ENCODE measurements around the gene BARX1. TPM values are rescaled to one million over a fixed set of nuclear protein-coding genes. Genes with fewer than 3 reads are reported as not detected.
"Not testable (repeated sequence)": the region's sequence is repeated elsewhere in the genome, so short reads cannot be mapped to it uniquely, and the experiment has no call there.

Gene BARX1
- total RNA-seq, 2 donors from 2014 or later, result 0.38 to 1.7 TPM

DNA sequence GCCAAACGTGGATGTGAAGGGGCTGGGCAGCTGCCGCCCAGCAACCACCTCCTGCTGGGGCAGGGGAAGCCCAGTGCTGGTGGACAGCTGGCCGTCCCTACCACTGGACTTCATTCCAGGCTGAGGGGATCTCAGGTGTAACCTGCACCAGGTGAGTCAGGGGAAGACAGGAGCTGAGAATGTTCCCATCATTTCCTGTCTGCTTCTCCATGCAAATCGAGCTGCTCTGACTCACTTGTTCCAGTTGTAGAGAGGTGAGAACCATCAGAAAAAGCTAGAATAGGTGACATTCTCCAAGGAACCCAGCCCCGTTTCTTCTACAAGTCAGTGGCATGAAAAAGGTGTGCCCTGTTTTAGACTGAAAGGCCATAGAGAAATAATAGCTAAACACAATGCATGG is 21.8 kb upstream of the BARX1 start:
- Mint-ChIP-seq H3K36me3 (ENCODE audit: insufficient read depth in 2 of 2) (no peaks in the 10 kb centered on the region), H3K9me3 (peaks cover 0 to 1% of the 10 kb centered on the region in 2 donors), H3K4me1 (ENCODE audit: low read depth) (no peaks in the 10 kb centered on the region), H3K27me3 (ENCODE audit: low read depth) (peaks cover 15% of the 10 kb centered on the region), H3K4me3 (no peak overlapping the region), H3K27ac (no peak overlapping the region)
- DNase-seq (no peak), ATAC-seq (replicated peaks in 1 of 2) (no peak)

DNA sequence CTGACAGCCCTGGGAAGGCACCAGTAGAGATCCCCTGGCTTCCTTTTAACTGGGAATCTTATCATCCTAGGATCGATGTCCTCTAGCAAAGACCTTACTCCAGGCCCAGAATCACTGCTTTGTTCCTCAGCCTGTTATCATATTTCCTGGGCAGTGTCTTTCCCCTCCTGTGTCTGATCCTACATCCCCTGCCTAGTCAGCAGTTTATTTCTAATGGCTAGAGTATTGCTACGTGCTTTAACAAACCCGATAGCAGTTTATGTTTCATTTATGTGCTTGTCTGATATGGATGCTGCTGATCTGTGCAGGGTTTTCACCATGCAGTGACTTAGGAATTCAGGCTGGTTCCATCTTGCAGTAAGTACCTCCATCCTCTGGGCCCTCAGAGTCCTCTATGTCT is 20.9 kb upstream of the BARX1 start:
- Mint-ChIP-seq H3K4me3 (no peak overlapping the region), H3K9me3 (peaks cover 0 to 1% of the 10 kb centered on the region in 2 donors), H3K27ac (no peak overlapping the region), H3K4me1 (ENCODE audit: low read depth) (no peaks in the 10 kb centered on the region), H3K27me3 (ENCODE audit: low read depth) (peaks cover 8% of the 10 kb centered on the region), H3K36me3 (ENCODE audit: insufficient read depth in 2 of 2) (no peaks in the 10 kb centered on the region)
- DNase-seq (no peak), ATAC-seq (replicated peaks in 1 of 2) (no peak)

DNA sequence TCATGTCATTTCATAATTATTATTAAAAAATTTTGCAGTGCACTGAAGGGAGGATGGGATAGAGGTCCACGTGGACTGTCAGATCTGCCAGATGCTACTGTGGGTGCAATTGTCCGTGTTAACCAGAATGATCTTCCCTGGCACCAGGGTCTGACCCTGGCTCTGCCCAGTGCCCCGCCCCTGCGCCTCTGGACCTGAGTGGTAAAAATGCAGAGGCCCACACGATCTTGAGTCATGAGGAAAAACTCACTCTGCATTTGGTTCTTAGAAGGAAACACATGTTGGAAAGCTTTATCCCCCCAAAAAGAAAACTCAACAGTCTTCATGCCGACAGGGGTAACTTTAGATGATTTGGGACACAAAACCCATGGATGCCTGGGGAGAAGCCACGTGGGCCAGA is 20.1 kb upstream of the BARX1 start:
- no peak for DNase-seq
- H3K9me3 Mint-ChIP-seq, result peaks cover 0 to 1% of the 10 kb centered on the region in 2 donors
- no peak overlapping the region for H3K4me3 Mint-ChIP-seq
- H3K27ac Mint-ChIP-seq, result no peak overlapping the region
- ATAC-seq (replicated peaks in 1 of 2), result no peak
- no peaks in the 10 kb centered on the region for H3K36me3 Mint-ChIP-seq (ENCODE audit: insufficient read depth in 2 of 2)
- no peaks in the 10 kb centered on the region for H3K4me1 Mint-ChIP-seq (ENCODE audit: low read depth)
- peaks cover 8% of the 10 kb centered on the region for H3K27me3 Mint-ChIP-seq (ENCODE audit: low read depth)

GRCh38 chr9:93974151-93974550 is 19.0 kb upstream of the BARX1 start:
- Mint-ChIP-seq H3K4me1 (ENCODE audit: low read depth) (no peaks in the 10 kb centered on the region), H3K9me3 (peaks cover 0 to 1% of the 10 kb centered on the region in 2 donors), H3K4me3 (no peak overlapping the region), H3K27me3 (ENCODE audit: low read depth) (no peaks in the 10 kb centered on the region), H3K27ac (no peak overlapping the region), H3K36me3 (ENCODE audit: insufficient read depth in 2 of 2) (no peaks in the 10 kb centered on the region)
- no peak for DNase-seq
- ATAC-seq (replicated peaks in 1 of 2), result no peak

DNA sequence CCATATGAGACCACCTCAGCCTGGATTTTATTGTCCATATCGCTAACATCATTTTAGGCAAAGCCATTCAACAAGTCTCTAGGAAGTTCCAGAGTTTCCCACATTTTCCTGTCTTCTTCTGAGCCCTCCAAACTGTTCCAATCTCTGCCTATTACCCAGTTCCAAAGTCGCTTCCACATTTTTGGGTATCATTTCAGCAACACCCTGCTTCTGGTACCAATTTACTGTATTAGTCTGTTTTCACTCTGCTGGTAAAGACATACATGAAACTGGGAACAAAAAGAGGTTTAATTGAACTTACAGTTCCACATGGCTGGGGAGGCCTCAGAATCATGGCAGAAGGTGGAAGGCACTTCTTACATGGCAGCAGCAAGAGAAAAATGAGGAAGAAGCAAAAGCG is 17.5 kb upstream of the BARX1 start:
- DNase-seq; H3K36me3 Mint-ChIP-seq (ENCODE audit: insufficient read depth in 2 of 2); H3K4me1 Mint-ChIP-seq (ENCODE audit: low read depth); H3K27ac Mint-ChIP-seq; H3K4me3 Mint-ChIP-seq; H3K27me3 Mint-ChIP-seq (ENCODE audit: low read depth); H3K9me3 Mint-ChIP-seq; ATAC-seq (replicated peaks in 1 of 2): not testable (repeated sequence)

GRCh38 chr9:93969328-93969661 is 14.1 kb upstream of the BARX1 start:
- Mint-ChIP-seq H3K4me1 (ENCODE audit: low read depth) (no peaks in the 10 kb centered on the region), H3K27me3 (ENCODE audit: low read depth) (peaks cover 6% of the 10 kb centered on the region)

DNA sequence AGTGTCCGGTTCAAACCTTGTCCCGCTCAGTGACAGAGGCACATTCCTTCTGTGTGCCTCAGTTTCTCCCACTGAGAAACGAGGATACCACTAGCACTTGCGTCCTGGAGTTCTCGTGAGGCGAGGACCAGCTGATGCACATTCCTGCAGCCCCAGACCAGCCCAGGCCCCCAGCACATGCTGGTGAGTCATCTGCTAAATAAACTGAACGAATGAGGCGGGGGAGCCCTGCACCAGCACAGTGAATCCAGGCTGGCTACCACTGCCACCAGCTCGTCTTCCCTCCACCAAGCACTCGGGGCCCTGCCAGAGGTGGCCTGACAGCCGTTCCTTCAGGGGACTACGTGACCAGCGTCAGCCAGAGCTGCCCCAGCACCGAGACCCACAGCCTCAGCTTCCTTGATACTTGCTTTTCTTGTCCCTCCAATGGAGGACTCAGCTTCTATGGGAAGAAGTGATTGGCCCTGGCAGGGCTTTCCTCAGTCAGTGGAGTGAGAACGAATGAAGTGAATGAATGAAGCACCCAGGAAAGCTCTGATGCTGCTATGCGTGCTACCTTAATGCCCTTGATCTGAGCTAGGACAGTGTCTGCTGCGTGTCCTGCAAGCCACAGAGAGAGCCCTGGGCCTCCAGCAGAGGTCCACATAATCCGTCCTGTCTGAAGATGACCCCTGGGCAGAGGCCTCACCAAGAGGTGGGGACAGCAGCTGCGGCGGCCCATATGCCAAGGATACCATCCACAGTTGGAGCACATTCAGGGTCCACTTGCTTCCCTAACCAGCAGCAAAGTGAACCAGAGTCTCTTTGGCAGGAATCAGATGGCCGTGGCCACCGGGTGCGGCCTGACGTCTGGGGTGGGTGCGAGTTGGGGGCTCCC is 13.5 kb upstream of the BARX1 start:
- Mint-ChIP-seq H3K9me3 (peaks cover 0 to 1% of the 10 kb centered on the region in 2 donors), H3K36me3 (ENCODE audit: insufficient read depth in 2 of 2) (no peaks in the 10 kb centered on the region), H3K4me1 (ENCODE audit: low read depth) (no peaks in the 10 kb centered on the region), H3K27me3 (ENCODE audit: low read depth) (peaks cover 7% of the 10 kb centered on the region), H3K27ac (no peak overlapping the region), H3K4me3 (no peak overlapping the region)
- DNase-seq (no peak), ATAC-seq (replicated peaks in 1 of 2) (no peak)

More at GRCh38 chr9:93969328-93969661, 14.1 kb upstream of the BARX1 start:
- peaks cover 0 to 1% of the 10 kb centered on the region in 2 donors for H3K9me3 Mint-ChIP-seq
- no peak overlapping the region for H3K27ac Mint-ChIP-seq
- H3K36me3 Mint-ChIP-seq (ENCODE audit: insufficient read depth in 2 of 2), result no peaks in the 10 kb centered on the region
- ATAC-seq (replicated peaks in 1 of 2), result no peak
- no peak for DNase-seq
- H3K4me3 Mint-ChIP-seq, result no peak overlapping the region

DNA sequence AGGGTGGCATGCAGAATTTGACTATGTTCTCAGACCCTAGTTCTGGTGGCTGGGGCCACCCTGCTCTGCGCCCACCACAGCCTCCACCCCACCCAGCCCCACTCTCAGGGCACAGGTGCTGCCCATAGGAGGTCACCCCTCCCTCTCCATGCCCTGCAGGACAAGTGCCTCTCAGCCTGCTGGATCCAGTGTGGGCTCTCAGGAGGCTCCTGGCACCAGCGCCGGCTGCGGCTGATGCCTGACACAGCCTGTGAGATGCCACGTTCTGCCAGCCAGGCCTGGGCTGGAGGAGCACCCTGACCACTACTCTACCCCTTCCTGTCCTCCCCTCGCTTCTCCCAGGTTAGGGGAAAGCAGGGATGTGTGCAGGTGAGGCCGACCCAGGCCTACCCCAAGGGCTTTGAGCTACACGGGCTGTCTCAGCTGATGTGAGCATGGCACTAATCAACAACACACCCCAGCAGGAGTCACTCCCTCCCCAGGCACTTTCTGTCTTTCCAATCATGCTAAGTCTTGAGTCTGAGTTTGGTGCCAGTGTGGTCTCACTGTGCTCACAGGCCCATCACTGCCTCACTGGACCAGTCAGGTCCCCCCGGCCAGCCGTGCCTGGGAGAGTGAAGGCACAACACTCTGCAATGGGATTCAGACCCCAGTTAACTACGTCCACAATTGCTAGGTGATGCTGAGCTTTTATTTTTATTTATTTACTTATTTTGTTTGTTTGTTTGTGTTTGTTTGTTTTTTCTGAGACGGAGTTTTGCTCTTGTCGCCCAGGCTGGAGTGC is 12.1 kb upstream of the BARX1 start:
- H3K36me3 Mint-ChIP-seq (ENCODE audit: insufficient read depth in 2 of 2), result no peaks in the 10 kb centered on the region
- H3K27me3 Mint-ChIP-seq (ENCODE audit: low read depth), result peaks cover 16% of the 10 kb centered on the region
- no peaks in the 10 kb centered on the region for H3K9me3 Mint-ChIP-seq
- peaks cover 11% of the 10 kb centered on the region for H3K4me1 Mint-ChIP-seq (ENCODE audit: low read depth)
- no peak overlapping the region for H3K27ac Mint-ChIP-seq
- DNase-seq (no peak), ATAC-seq (replicated peaks in 1 of 2) (no peak)
- H3K4me3 Mint-ChIP-seq, result no peak overlapping the region

DNA sequence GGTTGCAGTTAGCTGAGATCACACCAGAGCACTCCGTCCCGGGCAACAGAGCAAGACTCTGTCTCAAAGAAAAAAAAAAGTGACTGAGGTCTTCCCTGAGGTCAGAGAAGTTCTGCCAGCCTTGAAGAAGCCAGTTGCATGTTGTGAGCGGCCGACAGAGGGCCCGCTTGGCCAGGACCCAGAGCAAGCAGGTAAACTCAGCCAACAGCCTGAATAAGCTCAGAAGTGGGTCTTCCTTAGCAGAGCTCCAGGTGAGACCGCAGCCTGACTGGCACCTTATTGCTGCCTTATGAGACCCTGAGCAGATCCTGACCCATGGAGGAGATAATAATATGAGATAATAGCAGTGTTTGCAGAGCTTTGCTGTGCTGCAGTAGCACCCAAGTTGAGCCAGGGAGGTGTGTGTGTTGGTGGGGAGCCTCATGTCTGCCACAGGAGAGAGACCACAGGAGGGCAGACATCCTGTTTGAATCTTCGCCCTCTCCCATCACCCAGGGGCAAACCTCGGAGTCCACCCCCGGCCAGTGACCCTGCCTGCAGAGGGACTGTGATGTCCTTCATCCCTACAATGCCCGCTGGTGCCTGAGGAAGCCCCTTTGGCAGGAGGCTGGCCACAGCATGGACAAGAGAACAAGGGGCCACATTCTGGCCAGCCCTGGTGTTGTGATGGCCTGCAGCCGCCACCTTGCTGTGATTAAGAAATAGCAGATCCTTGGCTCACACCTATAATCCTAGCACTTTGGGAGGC is 10.8 kb upstream of the BARX1 start:
- Mint-ChIP-seq H3K4me1 (ENCODE audit: low read depth) (peaks cover 17% of the 10 kb centered on the region), H3K27ac (no peak overlapping the region), H3K4me3 (no peak overlapping the region), H3K27me3 (ENCODE audit: low read depth) (peaks cover 29% of the 10 kb centered on the region), H3K9me3 (no peaks in the 10 kb centered on the region), H3K36me3 (ENCODE audit: insufficient read depth in 2 of 2) (no peaks in the 10 kb centered on the region)
- ATAC-seq (replicated peaks in 1 of 2) (no peak), DNase-seq (no peak)

DNA sequence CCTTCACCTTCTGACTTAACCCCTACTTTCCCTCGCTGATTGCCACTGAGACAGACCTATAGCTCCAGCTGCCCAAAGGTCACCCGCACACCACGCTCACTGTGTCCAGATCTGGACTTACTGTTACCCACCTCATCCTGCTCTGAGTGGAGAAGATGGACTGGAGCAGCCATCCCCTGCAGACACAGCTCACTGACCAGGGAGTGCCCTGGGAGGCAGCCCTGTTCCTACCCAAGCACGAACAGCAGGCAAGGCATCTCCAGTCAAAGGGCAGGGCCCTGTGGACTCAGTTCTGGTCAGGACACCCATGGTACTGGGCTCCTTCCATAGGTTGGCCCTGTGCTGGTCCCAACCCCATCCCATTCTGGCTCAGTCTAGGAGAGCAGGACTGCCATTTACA is 9.5 kb upstream of the BARX1 start:
- H3K36me3 Mint-ChIP-seq (ENCODE audit: insufficient read depth in 2 of 2), result peaks cover 0 to 1% of the 10 kb centered on the region in 2 donors
- H3K4me1 Mint-ChIP-seq (ENCODE audit: low read depth), result peaks cover 30% of the 10 kb centered on the region
- H3K4me3 Mint-ChIP-seq, result no peak overlapping the region
- DNase-seq (no peak), ATAC-seq (replicated peaks in 1 of 2) (no peak)
- peaks cover 41% of the 10 kb centered on the region for H3K27me3 Mint-ChIP-seq (ENCODE audit: low read depth)
- H3K9me3 Mint-ChIP-seq, result no peaks in the 10 kb centered on the region
- H3K27ac Mint-ChIP-seq, result no peak overlapping the region

DNA sequence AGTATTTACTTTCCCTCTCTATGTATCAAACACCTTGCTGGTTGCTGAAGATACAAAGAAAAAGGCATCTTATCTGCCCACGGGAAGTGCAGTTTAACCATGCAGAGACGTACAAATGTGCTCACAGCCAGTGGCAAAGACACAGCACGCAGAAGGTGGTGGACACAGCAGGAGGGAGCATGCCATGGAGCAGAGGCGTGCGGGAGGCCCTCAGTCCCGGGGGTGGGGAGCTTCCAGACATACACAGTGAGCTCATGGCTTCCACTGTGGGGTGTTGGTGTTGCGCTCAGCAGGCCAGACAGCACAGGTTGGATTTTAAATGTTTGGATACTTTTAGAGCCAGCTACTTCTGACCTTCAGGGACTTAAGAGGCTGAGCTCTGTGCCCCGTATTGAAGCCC is 8.8 kb upstream of the BARX1 start:
- H3K36me3 Mint-ChIP-seq (ENCODE audit: insufficient read depth in 2 of 2), result peaks cover 0 to 1% of the 10 kb centered on the region in 2 donors
- no peak for DNase-seq
- H3K4me3 Mint-ChIP-seq, result no peak overlapping the region
- H3K27me3 Mint-ChIP-seq (ENCODE audit: low read depth), result peaks cover 48% of the 10 kb centered on the region
- no peak for ATAC-seq (replicated peaks in 1 of 2)
- H3K27ac Mint-ChIP-seq, result no peak overlapping the region
- H3K4me1 Mint-ChIP-seq (ENCODE audit: low read depth), result peaks cover 37% of the 10 kb centered on the region
- H3K9me3 Mint-ChIP-seq, result no peaks in the 10 kb centered on the region

- H3K36me3 Mint-ChIP-seq (ENCODE audit: insufficient read depth in 2 of 2); ATAC-seq (replicated peaks in 1 of 2); DNase-seq; H3K27ac Mint-ChIP-seq; H3K4me3 Mint-ChIP-seq; H3K9me3 Mint-ChIP-seq: not testable (repeated sequence)
- Mint-ChIP-seq H3K4me1 (ENCODE audit: low read depth) (peaks cover 41% of the 10 kb centered on the region), H3K27me3 (ENCODE audit: low read depth) (peaks cover 52% of the 10 kb centered on the region)
Measured at GRCh38 chr9:93963489-93963888, 8.3 kb upstream of the BARX1 start.
